ENCODE measurements around the gene SIAH1. TPM values are rescaled to one million over a fixed set of nuclear protein-coding genes. Genes with fewer than 3 reads are reported as not detected.
A peak's percentile ranks its signal among the peaks of the same experiment; 100 is the strongest.

The SIAH1 gene
- total RNA-seq, 1 donor from 2014 or later: 34.2 TPM

DNA sequence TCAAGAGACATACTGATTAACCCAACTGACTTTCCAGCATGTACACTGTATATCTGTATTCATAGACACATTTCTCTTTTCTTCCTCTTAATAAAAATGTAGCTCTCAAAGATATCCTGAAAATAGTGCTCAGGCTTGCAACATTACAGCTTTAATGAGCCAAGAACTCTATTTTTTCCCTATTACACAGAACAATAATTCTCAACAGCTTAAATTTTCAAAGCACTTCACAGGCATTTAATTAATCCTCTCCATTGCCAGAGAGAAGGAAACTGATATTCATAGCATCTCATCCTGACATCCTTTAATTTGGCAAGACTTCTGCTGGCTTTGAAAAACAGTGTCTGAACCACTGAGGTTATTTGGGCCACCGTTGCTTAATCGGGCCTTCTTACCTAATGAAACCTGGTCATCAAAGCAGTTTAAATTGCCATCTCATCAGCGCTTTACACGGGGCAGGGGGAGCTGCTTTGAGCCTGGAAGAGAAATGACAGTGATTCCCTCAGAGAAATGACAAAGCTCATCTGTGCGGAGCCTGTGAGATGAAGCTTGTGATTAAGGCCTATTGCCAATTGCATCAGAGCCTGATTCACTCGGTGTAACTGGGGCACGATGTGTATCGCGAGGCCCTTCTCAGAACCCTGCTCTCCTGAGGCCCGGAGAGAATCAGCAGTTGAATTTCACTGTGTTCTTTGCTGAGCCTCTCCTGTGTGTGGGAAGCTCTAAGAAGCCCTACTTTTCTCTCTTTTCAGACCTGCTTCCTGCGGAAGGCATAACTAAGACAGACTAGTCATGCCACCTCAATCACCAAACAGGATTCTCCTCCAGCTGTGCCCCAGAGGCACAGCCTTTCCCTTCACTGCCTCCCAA, 8.5 kb upstream of the SIAH1 start:
- no peak overlapping the region for H3K4me3 Mint-ChIP-seq (ENCODE audit: unreplicated experiment)
- H3K9me3 Mint-ChIP-seq (ENCODE audit: unreplicated experiment): no peaks in the 10 kb centered on the region
- no peak for DNase-seq (ENCODE audit: low spot score)
- H3K36me3 Mint-ChIP-seq (ENCODE audit: low read depth, unreplicated experiment): no peaks in the 10 kb centered on the region
- peaks cover 5% of the 10 kb centered on the region for H3K4me1 Mint-ChIP-seq (ENCODE audit: unreplicated experiment)
- TF ChIP-seq CTCF (IDR thresholded peaks at IDR 0.05; ENCODE audit: unreplicated experiment): no peak
- H3K27me3 Mint-ChIP-seq (ENCODE audit: unreplicated experiment): no peaks in the 10 kb centered on the region
- H3K27ac Mint-ChIP-seq (ENCODE audit: unreplicated experiment): peak overlapping the region; percentile 7

DNA sequence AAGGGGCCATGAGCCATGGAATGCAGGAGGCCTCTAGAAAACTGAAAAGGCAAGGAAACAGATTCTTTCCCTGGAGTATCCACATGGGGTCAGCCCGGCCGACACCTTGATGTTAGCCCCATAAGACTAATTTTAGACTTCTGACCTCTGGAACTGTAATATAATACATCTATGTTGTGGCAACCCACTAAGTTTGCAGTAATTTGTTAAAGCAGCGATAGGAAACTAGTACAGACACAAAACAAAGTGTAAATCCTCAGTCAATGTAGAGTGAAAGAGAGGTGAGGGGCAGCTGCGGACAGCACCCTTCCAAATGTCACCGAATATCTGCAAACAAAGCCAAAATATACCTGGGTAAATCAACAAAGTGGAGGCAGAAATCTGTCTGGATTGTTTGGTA, 7.2 kb upstream of the SIAH1 start:
- no peak overlapping the region for H3K4me3 Mint-ChIP-seq (ENCODE audit: unreplicated experiment)
- H3K36me3 Mint-ChIP-seq (ENCODE audit: low read depth, unreplicated experiment): no peaks in the 10 kb centered on the region
- peaks cover 11% of the 10 kb centered on the region for H3K4me1 Mint-ChIP-seq (ENCODE audit: unreplicated experiment)
- H3K27me3 Mint-ChIP-seq (ENCODE audit: unreplicated experiment): no peaks in the 10 kb centered on the region
- no peak for DNase-seq (ENCODE audit: low spot score)
- no peak overlapping the region for H3K27ac Mint-ChIP-seq (ENCODE audit: unreplicated experiment)
- no peak for TF ChIP-seq CTCF (IDR thresholded peaks at IDR 0.05; ENCODE audit: unreplicated experiment)
- no peaks in the 10 kb centered on the region for H3K9me3 Mint-ChIP-seq (ENCODE audit: unreplicated experiment)

- H3K27ac Mint-ChIP-seq (ENCODE audit: unreplicated experiment): peak overlapping the region; percentile 18
- peaks cover 13% of the 10 kb centered on the region for H3K27me3 Mint-ChIP-seq (ENCODE audit: unreplicated experiment)
- H3K4me1 Mint-ChIP-seq (ENCODE audit: unreplicated experiment): peaks cover 26% of the 10 kb centered on the region
- no peak for TF ChIP-seq CTCF (IDR thresholded peaks at IDR 0.05; ENCODE audit: unreplicated experiment)
- no peak overlapping the region for H3K4me3 Mint-ChIP-seq (ENCODE audit: unreplicated experiment)
- DNase-seq (ENCODE audit: low spot score): no peak
- peaks cover 10% of the 10 kb centered on the region for H3K36me3 Mint-ChIP-seq (ENCODE audit: low read depth, unreplicated experiment)
- H3K9me3 Mint-ChIP-seq (ENCODE audit: unreplicated experiment): no peaks in the 10 kb centered on the region
Observed at GRCh38 chr16:48386559-48387312, 1.5 kb upstream of the SIAH1 start.

- Mint-ChIP-seq H3K4me3 (ENCODE audit: unreplicated experiment) (peak overlapping the region; percentile 99), H3K27me3 (ENCODE audit: unreplicated experiment) (peaks cover 13% of the 10 kb centered on the region), H3K36me3 (ENCODE audit: low read depth, unreplicated experiment) (peaks cover 10% of the 10 kb centered on the region), H3K9me3 (ENCODE audit: unreplicated experiment) (no peaks in the 10 kb centered on the region), H3K4me1 (ENCODE audit: unreplicated experiment) (peaks cover 38% of the 10 kb centered on the region), H3K27ac (ENCODE audit: unreplicated experiment) (peak overlapping the region; percentile 99)
- peak; percentile 74 for DNase-seq (ENCODE audit: low spot score)
- no peak for TF ChIP-seq CTCF (IDR thresholded peaks at IDR 0.05; ENCODE audit: unreplicated experiment)
Observed at GRCh38 chr16:48384520-48385252, 527 bp downstream of the SIAH1 start.
